DND-41 (cell line): ENCODE results near the gene DDX49.

Source experiments
- ATAC-seq: fragments of 200-7000 bp; cut with Tn5 transposase; 3 replicates; pipeline ENCODE4 v1.9.1; 2021; ENCODE audit warnings: low read depth; ENCODE audit not compliant: insufficient read depth
- DNase-seq: peaks from one replicate; pipeline ENCODE4 v3.0.0-alpha.2; 2020
- H2AFZ ChIP-seq: 2 replicates; pipeline ENCODE4 v1.6.0; 2012; ENCODE audit warnings: low read depth, low read length
- H3K27ac ChIP-seq: 2 replicates; pipeline ENCODE4 v1.5.1; 2012; ENCODE audit warnings: low read length, inconsistent platforms
- H3K27me3 ChIP-seq: fragments of 200-600 bp; sonication (generic); 2 replicates; pipeline ENCODE4 v1.6.0; 2012; ENCODE audit warnings: low read length, mild to moderate bottlenecking, inconsistent platforms; ENCODE audit not compliant: insufficient read depth, poor library complexity
- H3K36me3 ChIP-seq: 2 replicates; pipeline ENCODE4 v1.5.1; 2012; ENCODE audit warnings: low read length, inconsistent platforms; ENCODE audit not compliant: insufficient read depth
- H3K4me1 ChIP-seq: 2 replicates; pipeline ENCODE4 v1.5.1; 2012; ENCODE audit warnings: mild to moderate bottlenecking, low read length; ENCODE audit not compliant: insufficient read depth
- H3K4me2 ChIP-seq: 2 replicates; pipeline ENCODE4 v1.6.0; 2012; ENCODE audit warnings: mild to moderate bottlenecking, moderate library complexity, low read length, inconsistent platforms; ENCODE audit not compliant: insufficient read depth
- H3K4me3 ChIP-seq, 2 experiments: fragments of 200-600 bp in 1 of 2; shearing (Covaris generic) in 1 of 2; 2 replicates each; pipeline ENCODE4 v1.5.1; 2012 to 2016; ENCODE audit warnings: inconsistent platforms in 2 of 2, low read length in 2 of 2, mild to moderate bottlenecking in 2 of 2, low read depth in 1 of 2, moderate library complexity in 1 of 2
- H3K79me2 ChIP-seq: 2 replicates; pipeline ENCODE4 v1.6.0; 2012; ENCODE audit warnings: low read length, inconsistent platforms; ENCODE audit not compliant: insufficient read depth
- H3K9ac ChIP-seq: 2 replicates; pipeline ENCODE4 v1.6.0; 2012; ENCODE audit warnings: low read depth, mild to moderate bottlenecking, inconsistent platforms, low read length, moderate library complexity
- H3K9me3 ChIP-seq: 2 replicates; pipeline ENCODE4 v1.5.1; 2012; ENCODE audit warnings: low read length, moderate library complexity, mild to moderate bottlenecking, inconsistent platforms; ENCODE audit not compliant: insufficient read depth, severe bottlenecking
- H4K20me1 ChIP-seq: 2 replicates; pipeline ENCODE4 v1.6.0; 2012; ENCODE audit warnings: low read length; ENCODE audit not compliant: insufficient read depth
- CTCF ChIP-seq: IDR thresholded peaks from 2 replicates; pipeline ENCODE4 v1.5.1; 2012; ENCODE audit warnings: borderline replicate concordance, low read length, moderate library complexity, mild to moderate bottlenecking; ENCODE audit not compliant: poor library complexity, severe bottlenecking; ENCODE audit errors: extremely low read depth
- EZH2 ChIP-seq: IDR thresholded peaks from 3 replicates; pipeline ENCODE4 v1.6.1; 2012; ENCODE audit warnings: borderline replicate concordance, low read depth, mild to moderate bottlenecking, moderate library complexity, low read length, inconsistent platforms; ENCODE audit not compliant: severe bottlenecking

The DDX49 gene

GRCh38 chr19:18939922-18940768 is 20.6 kb downstream of the DDX49 start:
- no peaks in the 10 kb centered on the region for H3K9me3 ChIP-seq
- peak overlapping the region; percentile 36 to 67; a peak in 3 of 4 replicates for H3K4me3 ChIP-seq
- peak overlapping the region; percentile 80 for H2AFZ ChIP-seq
- no peaks in the 10 kb centered on the region for H4K20me1 ChIP-seq
- TF ChIP-seq EZH2 (no peak), CTCF (no peak)
- peak overlapping the region; percentile 92 for H3K4me2 ChIP-seq
- peaks cover 17% of the 10 kb centered on the region for H3K4me1 ChIP-seq
- DNase-seq (no peak), ATAC-seq (0 out of 3 replicates have a peak, but pooled peaks have one; percentile 2)
- no peaks in the 10 kb centered on the region for H3K27me3 ChIP-seq
- peak overlapping the region; percentile 82 for H3K9ac ChIP-seq
- no peak overlapping the region; the same call in 1 of the 2 replicates for H3K27ac ChIP-seq
- H3K79me2 ChIP-seq, result no peaks in the 10 kb centered on the region
- H3K36me3 ChIP-seq, result no peaks in the 10 kb centered on the region

- Histone ChIP-seq H3K4me1 (peaks cover 17% of the 10 kb centered on the region), H3K36me3 (no peaks in the 10 kb centered on the region), H3K4me3 (peak within 1 kb of the TSS; percentile 36 to 67; a peak in 3 of 4 replicates), H3K4me2 (peak within 1 kb of the TSS; percentile 92), H3K79me2 (no peaks in the 10 kb centered on the region), H3K9me3 (no peaks in the 10 kb centered on the region), H4K20me1 (no peaks in the 10 kb centered on the region), H3K9ac (peak within 1 kb of the TSS; percentile 82), H3K27me3 (no peaks in the 10 kb centered on the region), H2AFZ (peak within 1 kb of the TSS; percentile 80), H3K27ac (no peak within 1 kb of the TSS; the same call in 1 of the 2 replicates)
- TF ChIP-seq CTCF (peak; percentile 47), EZH2 (no peak)
- DNase-seq, result peak; percentile 78
- peak; percentile 91 for ATAC-seq
Measured at GRCh38 chr19:18940769-18941627, 21.5 kb downstream of the DDX49 start, which contains the start of gene HOMER3. HOMER3 (minus strand) TSS chr19:18941217; CDS start chr19:18938982, 2,235 bp downstream.

- Histone ChIP-seq H3K4me3 (peak overlapping the region in 1 of 2 experiments; percentile 45; a peak in 1 of 4 replicates), H3K36me3 (no peaks in the 10 kb centered on the region), H3K27me3 (no peaks in the 10 kb centered on the region), H3K79me2 (no peaks in the 10 kb centered on the region), H3K9ac (no peak overlapping the region), H3K4me2 (peak overlapping the region; percentile 60), H3K27ac (no peak overlapping the region), H4K20me1 (no peaks in the 10 kb centered on the region), H3K9me3 (no peaks in the 10 kb centered on the region), H3K4me1 (peaks cover 17% of the 10 kb centered on the region), H2AFZ (peak overlapping the region; percentile 68)
- TF ChIP-seq EZH2 (no peak), CTCF (no peak)
- ATAC-seq, result no peak
- no peak for DNase-seq
Measured at GRCh38 chr19:18941628-18942354, 22.3 kb downstream of the DDX49 start.
